Left lung (tissue), 10 donors: ENCODE results near the gene HGFAC. TPM values are rescaled to one million over a fixed set of nuclear protein-coding genes. Genes with fewer than 3 reads are reported as not detected.

ENCODE experiments used
- ATAC-seq: fragments of 200-7000 bp; cut with Tn5 transposase; one replicate; pipeline ENCODE4 v1.9.1; 2020; ENCODE audit warnings: moderate library complexity
- DNase-seq, 4 donors: peaks; one replicate each; pipeline ENCODE4 v3.0.0-alpha.2; 2013 to 2020
- H3K27ac ChIP-seq, 2 donors: fragments of 200-600 bp; sonication (generic) in 1 of 2; one replicate each; pipeline versions ENCODE4 v1.5.0 to v1.8.0; 2020 to 2021
- H3K27me3 ChIP-seq, 2 donors: fragments of 200-600 bp; sonication (generic) in 1 of 2; one replicate each; pipeline versions ENCODE4 v1.5.0 to v1.8.0; 2020 to 2021
- H3K36me3 ChIP-seq, 2 donors: fragments of 200-600 bp; sonication (generic) in 1 of 2; one replicate each; pipeline versions ENCODE4 v1.5.0 to v1.8.0; 2020 to 2021
- H3K4me1 ChIP-seq, 2 donors: fragments of 200-600 bp; one replicate each; pipeline ENCODE4 v1.8.0; 2021
- H3K4me3 ChIP-seq, 2 donors: fragments of 200-600 bp; sonication (generic) in 1 of 2; one replicate each; pipeline versions ENCODE4 v1.5.0 to v1.8.0; 2020 to 2021; ENCODE audit warnings: mild to moderate bottlenecking in 1 of 2
- H3K9me3 ChIP-seq, 2 donors: fragments of 200-600 bp; sonication (generic) in 1 of 2; one replicate each; pipeline versions ENCODE4 v1.5.0 to v1.8.0; 2020 to 2021
- intact Hi-C, 2 donors: fragments of 100-400 bp; cut with DNase I; formaldehyde crosslinking; loops; one replicate each; pipeline versions ENCODE4 v1.11.2 to v1.14.2; 2022
- polyA plus RNA-seq, 6 donors: library from polyadenylated mRNA; unstranded; fragments of 120-200 nt; gene quantifications; one replicate each; pipeline ENCODE4 v1.2.1, GENCODE V29; 2013; ENCODE audit not compliant: insufficient read length in 6 of 6
- total RNA-seq, 2 donors: library from RNA; stranded (reverse); fragmentation: NEBNext Ultra II Directional; extraction: Animal tissue kit (Norgen Biotek cat#: 25700); gene quantifications; one replicate each; pipeline ENCODE4 v1.2.1, GENCODE V29; 2021
- TF ChIP-seq, protein P1 (sequence below), 2 donors: fragments of 200-600 bp; sonication (generic) in 1 of 2; IDR thresholded peaks; one replicate each; pipeline versions ENCODE4 v1.5.0 to v1.8.0; 2021; ENCODE audit warnings: antibody characterized with exemption in 2 of 2
- donor health status: DM: no; HTN: yes; CAD: no.
- donor health status: DM: no; HTN: no; CAD: no.

The HGFAC gene
- total and polyA plus RNA-seq, 8 donors: 0.32 to 1.5 (median 0.72) TPM; not detected in 1

DNA sequence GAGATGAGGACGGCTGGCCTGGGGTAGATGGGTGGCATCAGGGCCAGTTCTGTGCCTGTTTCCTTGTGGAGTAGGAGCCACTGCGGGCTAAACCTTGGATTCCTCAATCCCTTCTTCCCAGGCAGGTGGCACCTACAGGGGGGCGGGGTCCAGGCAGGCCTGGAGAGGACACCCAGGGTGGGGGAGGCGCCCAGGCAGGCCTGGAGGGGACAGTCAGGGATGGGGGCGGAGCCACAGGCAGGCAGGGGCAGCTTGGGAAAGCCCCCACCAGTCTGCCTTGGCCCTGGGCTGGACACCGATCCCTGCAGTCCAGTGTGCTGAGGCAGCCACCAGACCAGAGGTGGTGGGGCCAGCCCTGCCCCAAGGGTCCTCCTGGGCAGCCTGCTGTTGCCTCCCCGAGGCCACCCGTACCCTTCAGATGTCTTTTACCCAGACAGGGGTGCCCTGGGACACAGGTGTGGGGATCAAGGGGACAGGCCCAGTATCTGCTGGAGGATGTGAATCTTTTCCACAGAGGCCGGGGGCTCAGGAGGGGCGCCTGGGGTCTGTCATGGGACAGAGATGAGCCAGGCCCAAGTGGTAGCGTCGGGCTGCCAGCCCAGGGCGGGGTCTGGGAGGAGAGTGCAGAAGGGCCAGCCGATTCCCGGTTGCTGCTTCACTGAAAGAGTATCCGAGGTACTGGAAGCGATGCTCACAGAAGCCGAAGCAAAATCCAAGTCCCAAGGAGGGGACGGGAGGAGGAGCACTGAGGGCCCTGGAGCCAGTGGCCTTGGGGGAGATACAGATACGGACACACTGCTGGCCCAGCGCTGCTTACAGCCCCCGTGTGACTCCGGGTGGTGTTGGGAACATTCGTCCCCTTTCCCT lies 56.0 kb downstream of the HGFAC start:
- H3K27ac ChIP-seq: no peak overlapping the region
- intact Hi-C loops: no loop called here
- DNase-seq (no peak), ATAC-seq (no peak)
- H3K36me3 ChIP-seq: peaks cover 0 to 34% of the 10 kb centered on the region in 2 donors
- H3K4me1 ChIP-seq: peaks cover 0 to 6% of the 10 kb centered on the region in 2 donors
- no peak overlapping the region for H3K4me3 ChIP-seq
- peaks cover 0 to 41% of the 10 kb centered on the region in 2 donors for H3K27me3 ChIP-seq
- no peaks in the 10 kb centered on the region for H3K9me3 ChIP-seq
- TF ChIP-seq, protein P1, sequence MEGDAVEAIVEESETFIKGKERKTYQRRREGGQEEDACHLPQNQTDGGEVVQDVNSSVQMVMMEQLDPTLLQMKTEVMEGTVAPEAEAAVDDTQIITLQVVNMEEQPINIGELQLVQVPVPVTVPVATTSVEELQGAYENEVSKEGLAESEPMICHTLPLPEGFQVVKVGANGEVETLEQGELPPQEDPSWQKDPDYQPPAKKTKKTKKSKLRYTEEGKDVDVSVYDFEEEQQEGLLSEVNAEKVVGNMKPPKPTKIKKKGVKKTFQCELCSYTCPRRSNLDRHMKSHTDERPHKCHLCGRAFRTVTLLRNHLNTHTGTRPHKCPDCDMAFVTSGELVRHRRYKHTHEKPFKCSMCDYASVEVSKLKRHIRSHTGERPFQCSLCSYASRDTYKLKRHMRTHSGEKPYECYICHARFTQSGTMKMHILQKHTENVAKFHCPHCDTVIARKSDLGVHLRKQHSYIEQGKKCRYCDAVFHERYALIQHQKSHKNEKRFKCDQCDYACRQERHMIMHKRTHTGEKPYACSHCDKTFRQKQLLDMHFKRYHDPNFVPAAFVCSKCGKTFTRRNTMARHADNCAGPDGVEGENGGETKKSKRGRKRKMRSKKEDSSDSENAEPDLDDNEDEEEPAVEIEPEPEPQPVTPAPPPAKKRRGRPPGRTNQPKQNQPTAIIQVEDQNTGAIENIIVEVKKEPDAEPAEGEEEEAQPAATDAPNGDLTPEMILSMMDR (IDR thresholded peaks at IDR 0.05): no peak

- ATAC-seq: no peak
- H3K4me3 ChIP-seq: no peak overlapping the region
- peaks cover 0 to 40% of the 10 kb centered on the region in 2 donors for H3K36me3 ChIP-seq
- intact Hi-C loops: no loop called here
- H3K27ac ChIP-seq: no peak overlapping the region
- H3K9me3 ChIP-seq: no peaks in the 10 kb centered on the region
- TF ChIP-seq, protein P1 (IDR thresholded peaks at IDR 0.05): no peak
- peaks cover 0 to 7% of the 10 kb centered on the region in 2 donors for H3K4me1 ChIP-seq
- H3K27me3 ChIP-seq: peaks cover 0 to 35% of the 10 kb centered on the region in 2 donors
- no peak for DNase-seq
These were observed 56.6 kb downstream of the HGFAC start for GRCh38 chr4:3498407-3498806.

Other genes with a start within 250 kb of the HGFAC start
- 1 to 10 TPM; 1.1 to 1.4 TPM for gene MSANTD1, start 192.8 kb upstream of the HGFAC start, total RNA-seq
- gene MSANTD1, start 192.8 kb upstream of the HGFAC start, polyA plus RNA-seq: 1 to 10 TPM in 3 of 6 donors, under 1 TPM in 3; 0.54 to 1.2 (median 0.99) TPM
- 10 to 100 TPM; 28.2 to 30.4 TPM for gene RGS12, start 148.9 kb upstream of the HGFAC start, total RNA-seq
- 10 to 100 TPM; 59.0 to 80.7 (median 70.4) TPM for gene RGS12, start 148.9 kb upstream of the HGFAC start, polyA plus RNA-seq
- gene DOK7, start 21.3 kb downstream of the HGFAC start, total RNA-seq: 1 to 10 TPM; 1.6 to 6.3 TPM
- 1 to 10 TPM in 3 of 6 donors, under 1 TPM in 3; 0.28 to 1.5 (median 0.95) TPM for gene DOK7, start 21.3 kb downstream of the HGFAC start, polyA plus RNA-seq
- gene LRPAP1, start 90.5 kb downstream of the HGFAC start, total RNA-seq: 100 to 1,000 TPM; 192 to 218 TPM
- 100 to 1,000 TPM in 5 of 6 donors, 10 to 100 TPM in 1; 95.9 to 116 (median 107) TPM for gene LRPAP1, start 90.5 kb downstream of the HGFAC start, polyA plus RNA-seq